Mesenchymal stem cell (in vitro differentiated cells and primary cell): ENCODE results near the gene WNT9A.

Experiments
- DNase-seq: peaks from one replicate; pipeline ENCODE4 v3.0.0-alpha.2; 2013
- H2AFZ ChIP-seq: one replicate; pipeline ENCODE4 v1.6.1; 2013; ENCODE audit warnings: low read depth, mild to moderate bottlenecking, control low read depth, inconsistent platforms, low read length, moderate library complexity
- H2AK5ac ChIP-seq: 2 replicates; pipeline ENCODE4 v1.6.1; 2013; ENCODE audit warnings: low read length, moderate library complexity, mild to moderate bottlenecking, inconsistent platforms; ENCODE audit not compliant: severe bottlenecking
- H2BK120ac ChIP-seq: one replicate; pipeline ENCODE4 v1.6.1; 2013; ENCODE audit warnings: low read depth, mild to moderate bottlenecking, inconsistent platforms, low read length, moderate library complexity
- H2BK12ac ChIP-seq, 2 experiments: one replicate each; pipeline ENCODE4 v1.6.1; 2013; ENCODE audit warnings: inconsistent platforms in 2 of 2, low read length in 2 of 2, mild to moderate bottlenecking in 2 of 2, moderate library complexity in 2 of 2, control low read depth in 1 of 2
- H2BK15ac ChIP-seq: one replicate; pipeline ENCODE4 v1.6.1; 2013; ENCODE audit warnings: mild to moderate bottlenecking, low read depth, inconsistent platforms; ENCODE audit not compliant: poor library complexity, severe bottlenecking
- H2BK5ac ChIP-seq: 2 replicates; pipeline ENCODE4 v1.6.1; 2013; ENCODE audit warnings: low read depth, mild to moderate bottlenecking, low read length, control low read depth, inconsistent platforms; ENCODE audit not compliant: poor library complexity, severe bottlenecking
- H3K14ac ChIP-seq, 2 experiments: one replicate each; pipeline ENCODE4 v1.6.1; 2013; ENCODE audit warnings: inconsistent platforms in 2 of 2, low read length in 2 of 2, control low read depth in 1 of 2, mild to moderate bottlenecking in 1 of 2, moderate library complexity in 1 of 2
- H3K18ac ChIP-seq, 2 experiments: one replicate each; pipeline ENCODE4 v1.6.1; 2013; ENCODE audit warnings: inconsistent platforms in 2 of 2, low read length in 2 of 2, control low read depth in 1 of 2, low read depth in 1 of 2, mild to moderate bottlenecking in 1 of 2
- H3K23ac ChIP-seq, 2 experiments: one replicate each; pipeline ENCODE4 v1.6.1; 2013; ENCODE audit warnings: inconsistent platforms in 2 of 2, low read length in 2 of 2, mild to moderate bottlenecking in 2 of 2, moderate library complexity in 2 of 2, control low read depth in 1 of 2
- H3K27ac ChIP-seq: 2 replicates; pipeline ENCODE4 v1.5.1; 2013; ENCODE audit warnings: mild to moderate bottlenecking, moderate library complexity, low read length, control low read depth, inconsistent platforms; ENCODE audit not compliant: poor library complexity, severe bottlenecking
- H3K27me3 ChIP-seq, 2 experiments: 2 replicates each; pipeline versions ENCODE4 v1.6.1 to v1.7.0; 2013; ENCODE audit warnings: low read length in 2 of 2, mild to moderate bottlenecking in 2 of 2, moderate library complexity in 2 of 2, control low read depth in 1 of 2, inconsistent platforms in 1 of 2; ENCODE audit not compliant: control insufficient read depth in 1 of 2, insufficient read depth in 1 of 2
- H3K36me3 ChIP-seq, 2 experiments: 2 replicates each; pipeline versions ENCODE4 v1.6.1 to v1.7.0; 2013; ENCODE audit warnings: low read length in 2 of 2, control low read depth in 1 of 2, inconsistent platforms in 1 of 2, low read depth in 1 of 2, mild to moderate bottlenecking in 1 of 2; ENCODE audit not compliant: insufficient read depth in 2 of 2, control insufficient read depth in 1 of 2
- H3K4ac ChIP-seq, 2 experiments: one replicate each; pipeline ENCODE4 v1.6.1; 2013; ENCODE audit warnings: inconsistent platforms in 2 of 2, low read length in 2 of 2, mild to moderate bottlenecking in 2 of 2, moderate library complexity in 2 of 2, control low read depth in 1 of 2, low read depth in 1 of 2
- H3K4me1 ChIP-seq: 2 replicates; pipeline ENCODE4 v1.6.1; 2013; ENCODE audit warnings: low read depth, low read length, control low read depth; ENCODE audit not compliant: control insufficient read depth, insufficient read depth
- H3K4me2 ChIP-seq: 2 replicates; pipeline ENCODE4 v1.6.1; 2013; ENCODE audit warnings: low read length, mild to moderate bottlenecking, inconsistent platforms; ENCODE audit not compliant: poor library complexity, severe bottlenecking
- H3K4me3 ChIP-seq, 2 experiments: 2 replicates each; pipeline versions ENCODE4 v1.5.1 to v1.7.0; 2013; ENCODE audit warnings: low read length in 2 of 2, mild to moderate bottlenecking in 2 of 2, control low read depth in 1 of 2, low read depth in 1 of 2; ENCODE audit not compliant: insufficient read depth in 1 of 2
- H3K79me1 ChIP-seq: replicated peaks from 2 replicates; pipeline ENCODE4 v1.6.1; 2013; ENCODE audit warnings: mild to moderate bottlenecking, control low read depth, low read length, inconsistent platforms; ENCODE audit not compliant: poor library complexity, severe bottlenecking
- H3K9ac ChIP-seq: 2 replicates; pipeline ENCODE4 v1.7.0; 2013; ENCODE audit warnings: mild to moderate bottlenecking, low read length, moderate library complexity
- H3K9me3 ChIP-seq: 2 replicates; pipeline ENCODE4 v1.7.0; 2013; ENCODE audit warnings: mild to moderate bottlenecking, low read length; ENCODE audit not compliant: control insufficient read depth
- H4K8ac ChIP-seq: one replicate; pipeline ENCODE4 v1.6.1; 2013; ENCODE audit warnings: inconsistent platforms, mild to moderate bottlenecking, low read length, moderate library complexity
- H4K91ac ChIP-seq: one replicate; pipeline ENCODE4 v1.6.1; 2013; ENCODE audit warnings: mild to moderate bottlenecking, low read length, inconsistent platforms
- WGBS: methylation state at CpG from one replicate; pipeline ENCODE4 v1.1.7; 2013; ENCODE audit warnings: mixed read lengths; 5-methylcytosine and 5-hydroxymethylcytosine counted together

WNT9A gene

DNA sequence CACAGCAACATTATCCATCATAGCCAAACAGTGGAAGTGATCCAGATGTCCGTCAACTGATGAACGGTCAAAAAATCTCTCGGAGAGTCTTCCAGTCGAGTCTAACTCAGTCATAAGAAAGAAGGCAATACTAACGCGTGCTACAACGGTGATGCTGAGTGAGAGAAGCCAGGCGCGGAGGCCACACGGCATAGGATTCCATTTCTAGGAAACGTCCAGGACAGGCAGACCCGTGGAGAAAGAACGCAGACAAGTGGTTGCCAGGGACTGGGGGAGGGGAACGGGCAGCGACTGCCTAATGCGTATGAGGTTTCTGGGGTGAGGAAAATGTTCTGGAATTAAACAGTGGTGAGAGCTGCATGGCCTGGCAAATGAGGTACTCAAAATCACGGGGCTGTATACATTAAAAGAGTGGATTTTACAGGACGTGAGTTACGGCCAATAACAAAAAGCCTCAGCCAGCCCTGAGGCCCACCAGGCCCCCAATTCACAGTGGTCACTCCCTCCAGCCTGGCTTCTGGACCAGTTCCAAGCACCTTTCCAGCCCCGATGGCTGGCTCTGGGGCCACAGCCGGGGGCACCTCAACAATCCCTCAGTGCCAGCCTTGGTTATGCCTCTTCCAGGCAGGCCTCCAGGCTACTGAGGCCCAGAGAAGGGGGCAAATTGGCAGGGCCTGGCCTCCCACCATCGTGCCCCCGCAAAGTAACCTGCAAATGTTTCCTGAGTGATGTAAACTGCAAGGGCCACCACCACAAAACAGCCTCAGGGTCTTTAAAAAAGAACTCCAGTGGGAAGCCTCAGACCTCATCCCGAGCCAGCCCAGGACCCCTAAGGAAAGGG lies 3.4 kb downstream of the WNT9A start:
- no peak overlapping the region for H2AFZ ChIP-seq
- H3K79me1 ChIP-seq: peaks cover 44% of the 10 kb centered on the region
- H2BK5ac ChIP-seq: no peak overlapping the region
- no peak overlapping the region for H2BK12ac ChIP-seq
- no peak overlapping the region for H3K18ac ChIP-seq
- no peak overlapping the region for H2BK120ac ChIP-seq
- H3K9ac ChIP-seq: no peak overlapping the region
- H3K27me3 ChIP-seq: peaks cover 0 to 10% of the 10 kb centered on the region in 2 experiments
- no peak overlapping the region for H2BK15ac ChIP-seq
- no peak overlapping the region for H4K91ac ChIP-seq
- peak overlapping the region; percentile 79 for H2AK5ac ChIP-seq
- H3K4me1 ChIP-seq: peaks cover 48% of the 10 kb centered on the region
- no peak for DNase-seq
- H3K4ac ChIP-seq: no peak overlapping the region
- H3K36me3 ChIP-seq: peaks cover 0 to 25% of the 10 kb centered on the region in 2 experiments
- no peak overlapping the region for H3K23ac ChIP-seq
- no peak overlapping the region for H3K14ac ChIP-seq
- 85% methylated on average over 24 of the region's 24 CpGs for WGBS
- H3K4me3 ChIP-seq: no peak overlapping the region
- no peak overlapping the region for H4K8ac ChIP-seq
- H3K9me3 ChIP-seq: no peaks in the 10 kb centered on the region
- H3K4me2 ChIP-seq: no peak overlapping the region
- no peak overlapping the region for H3K27ac ChIP-seq

DNA sequence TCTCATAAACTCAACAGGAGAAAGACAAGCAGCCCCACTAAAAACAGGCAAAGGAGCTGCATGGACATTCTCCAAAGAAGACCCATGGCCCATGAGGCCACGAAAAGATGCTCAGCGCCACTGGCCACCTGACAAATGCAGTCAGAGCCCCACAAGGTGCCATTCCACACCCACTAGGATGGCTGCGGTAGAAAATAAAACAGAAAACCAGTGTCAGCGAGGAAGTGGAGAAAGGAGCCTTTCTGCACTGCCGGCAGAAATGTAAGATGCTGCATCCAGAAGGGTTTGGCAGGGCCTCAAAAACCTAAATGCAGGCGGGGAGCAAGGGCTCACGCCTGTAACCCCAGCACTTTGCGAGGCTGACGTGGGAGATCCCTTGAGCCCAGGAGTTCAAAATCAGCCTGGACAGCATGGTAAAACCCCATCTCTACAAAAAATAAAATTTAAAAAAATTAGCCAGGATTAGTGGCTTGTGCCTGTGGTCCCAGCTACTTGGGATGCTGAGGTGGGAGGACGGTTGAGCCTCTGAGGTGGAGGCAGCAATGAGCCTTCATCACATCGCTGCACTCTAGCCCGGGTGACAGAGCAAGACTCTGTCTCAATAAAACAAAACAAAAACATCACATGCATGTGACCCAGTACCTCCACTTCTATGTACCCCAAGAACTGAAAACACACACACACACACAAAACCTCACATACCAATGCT lies 4.2 kb downstream of the WNT9A start:
- no peak overlapping the region for H3K4me2 ChIP-seq
- H2AK5ac ChIP-seq: no peak overlapping the region
- peaks cover 49% of the 10 kb centered on the region for H3K4me1 ChIP-seq
- no peak overlapping the region for H2BK12ac ChIP-seq
- 89% methylated on average over 10 of the region's 12 CpGs for WGBS
- no peak for DNase-seq
- H3K9me3 ChIP-seq: no peaks in the 10 kb centered on the region
- peaks cover 0 to 30% of the 10 kb centered on the region in 2 experiments for H3K36me3 ChIP-seq
- peaks cover 51% of the 10 kb centered on the region for H3K79me1 ChIP-seq
- no peak overlapping the region for H2BK120ac ChIP-seq
- H3K9ac ChIP-seq: no peak overlapping the region
- H3K18ac ChIP-seq: no peak overlapping the region
- no peak overlapping the region for H3K14ac ChIP-seq
- H3K27ac ChIP-seq: no peak overlapping the region
- H2AFZ ChIP-seq: no peak overlapping the region
- H4K91ac ChIP-seq: no peak overlapping the region
- H3K4me3 ChIP-seq: no peak overlapping the region
- H2BK15ac ChIP-seq: no peak overlapping the region
- H3K4ac ChIP-seq: no peak overlapping the region
- H3K27me3 ChIP-seq: peaks cover 0 to 2% of the 10 kb centered on the region in 2 experiments
- H4K8ac ChIP-seq: no peak overlapping the region
- H2BK5ac ChIP-seq: no peak overlapping the region
- H3K23ac ChIP-seq: no peak overlapping the region

DNA sequence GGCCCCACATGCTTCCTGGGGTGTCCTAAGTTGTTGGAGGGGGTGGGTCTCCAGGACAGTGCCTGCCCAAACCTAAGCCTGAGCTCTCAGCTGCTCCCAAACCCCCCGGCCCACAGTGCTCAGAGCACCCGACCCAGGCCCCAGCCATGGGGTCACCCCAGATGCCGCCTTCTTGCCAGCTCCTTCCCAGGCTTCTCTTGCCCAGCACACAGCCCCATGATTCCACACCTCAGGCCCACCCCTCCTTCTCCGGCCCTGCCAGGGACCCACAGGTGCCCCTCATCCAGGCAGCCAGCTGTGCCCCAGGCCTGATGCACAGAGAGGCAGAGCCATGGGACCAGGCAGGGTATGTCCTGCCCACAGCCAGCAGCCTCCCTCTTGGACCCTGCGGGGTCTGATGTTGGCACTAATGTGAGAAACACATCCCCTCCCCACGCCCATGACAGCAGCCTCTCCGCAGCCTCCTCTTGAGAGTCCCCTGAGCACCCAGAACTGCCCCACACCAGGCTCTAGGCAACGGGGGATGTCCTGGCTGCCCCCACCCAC lies 4.9 kb downstream of the WNT9A start:
- Histone ChIP-seq H3K27ac (no peak overlapping the region), H4K91ac (no peak overlapping the region), H3K18ac (no peak overlapping the region), H3K4me2 (no peak overlapping the region), H3K9me3 (no peaks in the 10 kb centered on the region), H3K27me3 (no peaks in the 10 kb centered on the region), H2BK120ac (no peak overlapping the region), H3K9ac (no peak overlapping the region), H3K23ac (no peak overlapping the region), H3K4me3 (no peak overlapping the region), H3K4me1 (peaks cover 47% of the 10 kb centered on the region), H3K79me1 (peaks cover 54% of the 10 kb centered on the region), H3K36me3 (peaks cover 0 to 30% of the 10 kb centered on the region in 2 experiments), H2BK5ac (no peak overlapping the region), H2BK15ac (no peak overlapping the region), H4K8ac (no peak overlapping the region), H3K14ac (no peak overlapping the region), H2AK5ac (no peak overlapping the region), H2BK12ac (no peak overlapping the region), H3K4ac (no peak overlapping the region), H2AFZ (no peak overlapping the region)
- DNase-seq: no peak
- 90% methylated on average over 8 of the region's 8 CpGs for WGBS
